WTC11 (cell line): Measurements from ENCODE around the gene CARM1. TPM values are rescaled to one million over a fixed set of nuclear protein-coding genes. Genes with fewer than 3 reads are reported as not detected.
A peak's percentile ranks its signal among the peaks of the same experiment; 100 is the strongest.
"Not testable (repeated sequence)": the region's sequence is repeated elsewhere in the genome, so short reads cannot be mapped to it uniquely, and the experiment has no call there.

Source experiments
- ATAC-seq: fragments of 200-7000 bp; cut with Tn5 transposase; 2 replicates; pipeline ENCODE4 v1.10.0; 2021; ENCODE audit warnings: mild to moderate bottlenecking, moderate library complexity
- CTCF ChIA-PET: fragments of 300-600 bp; sonication (Branson Sonifier 250); formaldehyde crosslinking; loops from one replicate; lab custom pipeline; 2021; ENCODE audit warnings: antibody characterized with exemption; lab: Charles Lee
- POLR2A ChIA-PET: fragments of 350-600 bp; sonication (Branson Sonifier 250); formaldehyde crosslinking; loops from one replicate; lab custom pipeline; 2021; ENCODE audit warnings: antibody characterized with exemption; lab: Charles Lee
- DNase-seq: peaks from one replicate; pipeline ENCODE4 v3.0.0; 2021; ENCODE audit warnings: low spot score
- H3K27ac Mint-ChIP-seq: 2 replicates; pipeline ENCODE4 v1.8.0; 2021; ENCODE audit warnings: mixed read lengths
- H3K27me3 Mint-ChIP-seq: 2 replicates; pipeline ENCODE4 v1.8.0; 2021; ENCODE audit warnings: low read depth, mild to moderate bottlenecking, moderate library complexity, mixed read lengths
- H3K36me3 Mint-ChIP-seq: 2 replicates; pipeline ENCODE4 v1.8.0; 2021; ENCODE audit warnings: mixed read lengths
- H3K4me1 Mint-ChIP-seq: 2 replicates; pipeline ENCODE4 v1.8.0; 2022; ENCODE audit warnings: mixed read lengths
- H3K4me3 Mint-ChIP-seq: 2 replicates; pipeline ENCODE4 v1.8.0; 2021; ENCODE audit warnings: mild to moderate bottlenecking, moderate library complexity, mixed read lengths
- H3K9me3 Mint-ChIP-seq: 2 replicates; pipeline ENCODE4 v1.8.0; 2021; ENCODE audit warnings: mixed read lengths
- AR ChIP-seq: fragments of 250-450 bp; sonication (Bioruptor Pico); IDR thresholded peaks from 2 replicates; pipeline ENCODE4 v1.9.0; 2021; ENCODE audit warnings: mild to moderate bottlenecking
- CTCF ChIP-seq: fragments of 200-600 bp; IDR thresholded peaks from 2 replicates; pipeline ENCODE4 v1.8.0; 2022; ENCODE audit warnings: antibody characterized with exemption
- ELF4 ChIP-seq: sonication (generic); formaldehyde crosslinking; IDR thresholded peaks from 2 replicates; pipeline ENCODE4 v1.8.1; 2022; ENCODE audit warnings: low read depth, mild to moderate bottlenecking, moderate library complexity, missing genetic modification reagents
- ETV6 ChIP-seq: sonication (generic); formaldehyde crosslinking; IDR thresholded peaks from 2 replicates; pipeline ENCODE4 v1.8.1; 2022; ENCODE audit warnings: mild to moderate bottlenecking, missing genetic modification reagents
- GRHL2 ChIP-seq: fragments of 250-450 bp; sonication (Bioruptor Pico); IDR thresholded peaks from 2 replicates; pipeline ENCODE4 v1.8.0; 2022; ENCODE audit warnings: mild to moderate bottlenecking, moderate library complexity; ENCODE audit not compliant: insufficient replicate concordance, severe bottlenecking
- GTF2I ChIP-seq: fragments of 250-450 bp; sonication (Bioruptor Pico); conservative IDR thresholded peaks from 2 replicates; pipeline ENCODE4 v1.4.0; 2021; ENCODE audit warnings: mild to moderate bottlenecking
- IRF2 ChIP-seq: sonication (generic); formaldehyde crosslinking; IDR thresholded peaks from 2 replicates; pipeline ENCODE4 v1.8.0; 2022; ENCODE audit warnings: low read depth, missing genetic modification reagents, borderline replicate concordance
- MYBL2 ChIP-seq: sonication (generic); formaldehyde crosslinking; IDR thresholded peaks from 2 replicates; pipeline ENCODE4 v1.8.1; 2023; ENCODE audit warnings: mild to moderate bottlenecking, moderate library complexity, missing genetic modification reagents
- NFE2L1 ChIP-seq: sonication (generic); formaldehyde crosslinking; IDR thresholded peaks from 2 replicates; pipeline ENCODE4 v1.8.1; 2023; ENCODE audit warnings: missing genetic modification reagents
- RELA ChIP-seq: sonication (generic); formaldehyde crosslinking; IDR thresholded peaks from 2 replicates; pipeline ENCODE4 v1.8.1; 2022; ENCODE audit warnings: missing genetic modification reagents, mild to moderate bottlenecking, borderline replicate concordance
- SMAD4 ChIP-seq: sonication (generic); formaldehyde crosslinking; IDR thresholded peaks from 2 replicates; pipeline ENCODE4 v1.8.0; 2022; ENCODE audit warnings: mild to moderate bottlenecking, missing genetic modification reagents
- SP1 ChIP-seq: sonication (generic); formaldehyde crosslinking; conservative IDR thresholded peaks from 2 replicates; pipeline ENCODE4 v1.8.1; 2022; ENCODE audit warnings: missing genetic modification reagents
- TEAD4 ChIP-seq: sonication (generic); formaldehyde crosslinking; IDR thresholded peaks from 2 replicates; pipeline ENCODE4 v1.8.0; 2022; ENCODE audit warnings: mild to moderate bottlenecking, missing genetic modification reagents
- ZNF423 ChIP-seq: fragments of 250-450 bp; sonication (Bioruptor Pico); IDR thresholded peaks from 2 replicates; pipeline ENCODE4 v2.1.2; 2022; ENCODE audit warnings: mild to moderate bottlenecking, moderate library complexity
- total RNA-seq: library from RNA; stranded (reverse); gene quantifications from 3 replicates; pipeline ENCODE4 v1.2.3, GENCODE V29; 2021
- TF ChIP-seq, protein P1 (sequence below): sonication (generic); formaldehyde crosslinking; conservative IDR thresholded peaks from 2 replicates; pipeline ENCODE4 v1.8.1; 2022; ENCODE audit warnings: mild to moderate bottlenecking, missing genetic modification reagents
- TF ChIP-seq, protein P2 (sequence below): sonication (generic); formaldehyde crosslinking; IDR thresholded peaks from 2 replicates; pipeline ENCODE4 v1.8.1; 2022; ENCODE audit warnings: missing genetic modification reagents, borderline replicate concordance
- TF ChIP-seq, protein P3 (sequence below): sonication (generic); formaldehyde crosslinking; IDR thresholded peaks from 2 replicates; pipeline ENCODE4 v1.8.1; 2022; ENCODE audit warnings: mild to moderate bottlenecking, moderate library complexity, missing genetic modification reagents
- TF ChIP-seq, protein P4 (sequence below): sonication (generic); formaldehyde crosslinking; IDR thresholded peaks from 2 replicates; pipeline ENCODE4 v1.8.0; 2022; ENCODE audit warnings: mild to moderate bottlenecking, missing genetic modification reagents
- TF ChIP-seq, protein P5 (sequence below): fragments of 250-450 bp; sonication (Bioruptor Pico); IDR thresholded peaks from 2 replicates; pipeline ENCODE4 v1.9.0; 2021; ENCODE audit warnings: mild to moderate bottlenecking

CARM1 gene
- total RNA-seq, 1 experiment from 2014 or later, result 125 TPM

DNA sequence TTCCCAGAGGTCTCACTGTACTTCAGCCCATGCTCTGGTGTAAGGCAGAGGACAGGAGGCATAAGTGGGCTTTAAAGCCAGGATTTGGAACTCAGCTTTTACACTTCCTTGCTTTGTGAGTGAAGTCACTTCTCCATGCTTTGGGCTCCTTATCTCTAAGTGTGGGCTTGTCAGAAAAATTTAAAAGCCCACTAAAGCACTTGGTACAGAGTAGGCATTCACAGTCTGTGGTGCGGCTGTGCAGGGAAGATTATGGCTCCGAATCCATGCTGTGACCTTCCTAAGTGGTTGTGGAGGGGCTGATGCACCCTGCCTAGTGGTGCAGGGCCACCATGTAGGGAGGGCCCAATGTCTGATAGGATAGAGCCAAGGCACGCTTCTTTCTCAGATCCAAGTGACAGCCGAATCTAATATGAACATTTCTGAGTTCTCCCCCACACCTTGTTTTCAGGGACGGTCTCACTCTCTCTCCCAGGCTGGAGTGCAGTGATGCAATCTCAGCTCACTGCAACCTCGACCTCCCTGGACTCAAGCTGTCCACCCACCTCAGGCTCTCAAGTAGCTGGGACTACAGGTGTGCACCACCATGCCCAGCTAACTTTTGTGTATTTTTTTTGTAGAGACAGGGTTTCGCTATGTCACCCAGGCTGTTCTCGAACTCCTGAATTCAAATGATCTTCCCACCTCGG lies 64.2 kb downstream of the CARM1 start (continued):
- no peak for TF ChIP-seq SMAD4
- TF ChIP-seq IRF2 (CRISPR knock-in tag), result no peak
- no peak for TF ChIP-seq MYBL2 (CRISPR knock-in tag)
- no peak for TF ChIP-seq ELF4 (CRISPR knock-in tag)
- TF ChIP-seq CTCF, result no peak
- no peak for TF ChIP-seq SP1 (CRISPR knock-in tag)
- TF ChIP-seq, protein P1, sequence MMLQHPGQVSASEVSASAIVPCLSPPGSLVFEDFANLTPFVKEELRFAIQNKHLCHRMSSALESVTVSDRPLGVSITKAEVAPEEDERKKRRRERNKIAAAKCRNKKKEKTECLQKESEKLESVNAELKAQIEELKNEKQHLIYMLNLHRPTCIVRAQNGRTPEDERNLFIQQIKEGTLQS (CRISPR knock-in tag), result no peak
- no peak for TF ChIP-seq ZNF423 (CRISPR knock-in tag)
- TF ChIP-seq TEAD4 (CRISPR knock-in tag), result no peak
- TF ChIP-seq, protein P2, sequence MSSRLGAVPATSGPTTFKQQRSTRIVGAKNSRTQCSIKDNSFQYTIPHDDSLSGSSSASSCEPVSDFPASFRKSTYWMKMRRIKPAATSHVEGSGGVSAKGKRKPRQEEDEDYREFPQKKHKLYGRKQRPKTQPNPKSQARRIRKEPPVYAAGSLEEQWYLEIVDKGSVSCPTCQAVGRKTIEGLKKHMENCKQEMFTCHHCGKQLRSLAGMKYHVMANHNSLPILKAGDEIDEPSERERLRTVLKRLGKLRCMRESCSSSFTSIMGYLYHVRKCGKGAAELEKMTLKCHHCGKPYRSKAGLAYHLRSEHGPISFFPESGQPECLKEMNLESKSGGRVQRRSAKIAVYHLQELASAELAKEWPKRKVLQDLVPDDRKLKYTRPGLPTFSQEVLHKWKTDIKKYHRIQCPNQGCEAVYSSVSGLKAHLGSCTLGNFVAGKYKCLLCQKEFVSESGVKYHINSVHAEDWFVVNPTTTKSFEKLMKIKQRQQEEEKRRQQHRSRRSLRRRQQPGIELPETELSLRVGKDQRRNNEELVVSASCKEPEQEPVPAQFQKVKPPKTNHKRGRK (CRISPR knock-in tag), result no peak

DNA sequence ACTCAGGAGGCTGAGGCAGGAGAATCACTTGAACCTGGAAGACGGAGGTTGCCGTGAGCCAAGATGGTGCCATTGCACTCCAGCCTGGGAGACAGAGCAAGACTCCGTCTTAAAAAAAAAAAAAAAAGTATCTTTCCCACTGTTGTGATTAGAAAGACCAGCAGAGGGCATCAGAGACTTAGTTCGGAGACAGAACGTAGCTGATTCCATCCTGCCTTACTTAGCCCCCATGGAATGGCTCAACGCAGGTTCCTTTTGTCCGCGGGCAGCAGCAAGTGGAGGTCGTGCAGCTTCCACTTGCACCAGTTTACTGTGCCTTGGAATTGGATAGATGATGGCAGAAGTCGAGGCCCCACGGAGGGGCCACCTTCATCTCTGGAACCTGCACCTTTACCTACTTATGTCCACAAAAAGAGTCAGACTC lies 65.3 kb downstream of the CARM1 start:
- H3K27ac Mint-ChIP-seq, result no peak overlapping the region
- DNase-seq (peak; percentile 59), ATAC-seq (peak; percentile 97)
- H3K36me3 Mint-ChIP-seq, result 0 out of 2 replicates have a peak, but pooled peaks cover 3% of the 10 kb centered on the region
- H3K9me3 Mint-ChIP-seq, result no peaks in the 10 kb centered on the region
- ChIA-PET CTCF (interaction anchor here (0.5 to 2.6 kb wide), 54 partner anchors 9 to 426 kb away, joined by 3 to 15 read pairs (median 4); partner anchors contain the start of genes DOCK6, LDLR and SMARCA4), POLR2A (interaction anchor here (0.6 to 1.1 kb wide), 5 partner anchors 12 to 622 kb away, joined by 3 to 4 read pairs (median 4); partner anchors contain the start of gene SMARCA4)
- H3K4me1 Mint-ChIP-seq, result no peaks in the 10 kb centered on the region; the same call in 1 of the 2 replicates
- no peaks in the 10 kb centered on the region for H3K27me3 Mint-ChIP-seq
- H3K4me3 Mint-ChIP-seq, result peak overlapping the region; percentile 11; the same call in 1 of the 2 replicates
- TF ChIP-seq, protein P3, sequence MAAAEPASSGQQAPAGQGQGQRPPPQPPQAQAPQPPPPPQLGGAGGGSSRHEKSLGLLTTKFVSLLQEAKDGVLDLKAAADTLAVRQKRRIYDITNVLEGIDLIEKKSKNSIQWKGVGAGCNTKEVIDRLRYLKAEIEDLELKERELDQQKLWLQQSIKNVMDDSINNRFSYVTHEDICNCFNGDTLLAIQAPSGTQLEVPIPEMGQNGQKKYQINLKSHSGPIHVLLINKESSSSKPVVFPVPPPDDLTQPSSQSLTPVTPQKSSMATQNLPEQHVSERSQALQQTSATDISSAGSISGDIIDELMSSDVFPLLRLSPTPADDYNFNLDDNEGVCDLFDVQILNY (CRISPR knock-in tag), result no peak
- TF ChIP-seq NFE2L1 (no peak), AR (CRISPR knock-in tag) (no peak), CTCF (peak; percentile 40), ETV6 (CRISPR knock-in tag) (0 out of 2 replicates have a peak, but pooled peaks have one; percentile 27), ZNF423 (CRISPR knock-in tag) (no peak), GRHL2 (CRISPR knock-in tag) (no peak), GTF2I (CRISPR knock-in tag) (no peak), RELA (CRISPR knock-in tag) (no peak)
- TF ChIP-seq, protein P4, sequence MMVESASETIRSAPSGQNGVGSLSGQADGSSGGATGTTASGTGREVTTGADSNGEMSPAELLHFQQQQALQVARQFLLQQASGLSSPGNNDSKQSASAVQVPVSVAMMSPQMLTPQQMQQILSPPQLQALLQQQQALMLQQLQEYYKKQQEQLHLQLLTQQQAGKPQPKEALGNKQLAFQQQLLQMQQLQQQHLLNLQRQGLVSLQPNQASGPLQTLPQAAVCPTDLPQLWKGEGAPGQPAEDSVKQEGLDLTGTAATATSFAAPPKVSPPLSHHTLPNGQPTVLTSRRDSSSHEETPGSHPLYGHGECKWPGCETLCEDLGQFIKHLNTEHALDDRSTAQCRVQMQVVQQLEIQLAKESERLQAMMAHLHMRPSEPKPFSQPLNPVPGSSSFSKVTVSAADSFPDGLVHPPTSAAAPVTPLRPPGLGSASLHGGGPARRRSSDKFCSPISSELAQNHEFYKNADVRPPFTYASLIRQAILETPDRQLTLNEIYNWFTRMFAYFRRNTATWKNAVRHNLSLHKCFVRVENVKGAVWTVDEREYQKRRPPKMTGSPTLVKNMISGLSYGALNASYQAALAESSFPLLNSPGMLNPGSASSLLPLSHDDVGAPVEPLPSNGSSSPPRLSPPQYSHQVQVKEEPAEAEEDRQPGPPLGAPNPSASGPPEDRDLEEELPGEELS (CRISPR knock-in tag), result no peak
- TF ChIP-seq, protein P5, sequence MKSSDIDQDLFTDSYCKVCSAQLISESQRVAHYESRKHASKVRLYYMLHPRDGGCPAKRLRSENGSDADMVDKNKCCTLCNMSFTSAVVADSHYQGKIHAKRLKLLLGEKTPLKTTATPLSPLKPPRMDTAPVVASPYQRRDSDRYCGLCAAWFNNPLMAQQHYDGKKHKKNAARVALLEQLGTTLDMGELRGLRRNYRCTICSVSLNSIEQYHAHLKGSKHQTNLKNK (CRISPR knock-in tag), result no peak
- TF ChIP-seq, all 79 proteins: peak for 2

DNA sequence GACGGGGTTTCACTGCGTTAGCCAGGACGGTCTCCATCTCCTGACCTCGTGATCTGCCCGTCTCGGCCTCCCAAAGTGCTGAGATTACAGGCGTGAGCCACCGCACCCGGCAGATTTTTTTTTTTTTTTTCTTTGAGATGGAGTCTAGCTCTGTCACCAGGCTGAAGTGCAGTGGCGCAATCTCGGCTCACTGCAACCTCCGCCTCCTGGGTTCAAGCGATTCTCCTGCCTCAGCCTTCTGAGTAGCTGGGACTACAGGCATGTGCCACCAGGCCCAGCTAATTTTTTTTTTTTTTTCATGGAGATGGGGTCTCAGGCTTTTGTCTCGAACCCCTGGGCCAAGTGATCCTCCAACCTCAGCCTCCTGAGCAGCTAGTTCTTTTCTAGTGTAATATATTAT lies 70.3 kb downstream of the CARM1 start:
- CTCF ChIA-PET, result interaction anchor here (0.6 to 2.5 kb wide), 55 partner anchors 8 to 856 kb away, joined by 3 to 77 read pairs (median 5); partner anchors contain the start of genes DNM2, LDLR, SMARCA4 and TMED1
- H3K27me3 Mint-ChIP-seq, H3K27ac Mint-ChIP-seq, H3K4me1 Mint-ChIP-seq, H3K4me3 Mint-ChIP-seq, H3K36me3 Mint-ChIP-seq, DNase-seq, ATAC-seq, H3K9me3 Mint-ChIP-seq: not testable (repeated sequence)
- POLR2A ChIA-PET, result interaction anchor here (0.6 to 0.7 kb wide), 3 partner anchors 56 to 803 kb away, joined by 3 to 6 read pairs (median 6); no protein-coding TSS in a partner anchor
